Vagina (tissue), 2 donors: ENCODE results near the gene LRRC10B.

Experiments
- CTCF ChIP-seq, 3 experiments: fragments of 450-650 bp in 2 of 3; fragments of 200-600 bp in 1 of 3; sonication (generic) in 1 of 3; IDR thresholded peaks; one replicate each; pipeline ENCODE4 v1.5.1; 2017 to 2019; ENCODE audit warnings: antibody characterized with exemption in 3 of 3, mild to moderate bottlenecking in 2 of 3, moderate library complexity in 2 of 3
- POLR2A ChIP-seq, 2 donors: fragments of 450-650 bp; IDR thresholded peaks; one replicate each; pipeline ENCODE4 v1.6.1; 2017; ENCODE audit warnings: antibody characterized with exemption in 2 of 2, mild to moderate bottlenecking in 2 of 2, moderate library complexity in 2 of 2
- POLR2AphosphoS5 ChIP-seq, 2 donors: sonication (generic); formaldehyde crosslinking; IDR thresholded peaks; one replicate each; pipeline ENCODE4 v1.9.0; 2017; ENCODE audit warnings: antibody characterized with exemption in 2 of 2, mild to moderate bottlenecking in 2 of 2, low read depth in 1 of 2; ENCODE audit not compliant: insufficient read depth in 1 of 2

- TF ChIP-seq CTCF (IDR thresholded peaks at IDR 0.05) (no peak), POLR2A (IDR thresholded peaks at IDR 0.05) (no peak), POLR2AphosphoS5 (IDR thresholded peaks at IDR 0.05; ENCODE audit: insufficient read depth in 1 of 2, low read depth in 1 of 2) (no peak)
These were observed 14.1 kb upstream of the LRRC10B start for GRCh38 chr11:61494381-61494961.
